Measurements from ENCODE around the gene ATN1.

ATN1 gene

GRCh38 chr12:6952863-6953441 lies 25.2 kb downstream of the ATN1 start:
- H3K4me3 ChIP-seq (ENCODE audit: low read depth, low read length), result no peak overlapping the region
- no peak for DNase-seq (ENCODE audit: low read depth)

GRCh38 chr12:6953442-6954315 lies 25.9 kb downstream of the ATN1 start:
- H3K4me3 ChIP-seq (ENCODE audit: low read depth, low read length), result no peak overlapping the region
- DNase-seq (ENCODE audit: low read depth), result no peak

- DNase-seq (ENCODE audit: low read depth), result no peak
- H3K4me3 ChIP-seq (ENCODE audit: low read depth, low read length), result no peak overlapping the region
These were observed 26.8 kb downstream of the ATN1 start for GRCh38 chr12:6954316-6955107.

GRCh38 chr12:6955108-6956020 lies 27.6 kb downstream of the ATN1 start:
- no peak overlapping the region for H3K4me3 ChIP-seq (ENCODE audit: low read depth, low read length)
- DNase-seq (ENCODE audit: low read depth), result no peak

- no peak overlapping the region for H3K4me3 ChIP-seq (ENCODE audit: low read depth, low read length)
- no peak for DNase-seq (ENCODE audit: low read depth)
These were observed 28.4 kb downstream of the ATN1 start for GRCh38 chr12:6956021-6956727.

- no peak overlapping the region for H3K4me3 ChIP-seq (ENCODE audit: low read depth, low read length)
These were observed 29.5 kb downstream of the ATN1 start for GRCh38 chr12:6957151-6957701.

GRCh38 chr12:6957741-6958608 lies 30.2 kb downstream of the ATN1 start:
- no peak for DNase-seq (ENCODE audit: low read depth)
- no peak overlapping the region for H3K4me3 ChIP-seq (ENCODE audit: low read depth, low read length)

More at GRCh38 chr12:6957151-6957701, 29.5 kb downstream of the ATN1 start:
- DNase-seq (ENCODE audit: low read depth), result no peak

- DNase-seq (ENCODE audit: low read depth), result no peak
- H3K4me3 ChIP-seq (ENCODE audit: low read depth, low read length), result no peak overlapping the region
These were observed 30.9 kb downstream of the ATN1 start for GRCh38 chr12:6958609-6959057.

- no peak overlapping the region for H3K4me3 ChIP-seq (ENCODE audit: low read depth, low read length)
- no peak for DNase-seq (ENCODE audit: low read depth)
These were observed 31.5 kb downstream of the ATN1 start for GRCh38 chr12:6959058-6959804.

- no peak for DNase-seq (ENCODE audit: low read depth)
- H3K4me3 ChIP-seq (ENCODE audit: low read depth, low read length), result no peak overlapping the region
These were observed 32.2 kb downstream of the ATN1 start for GRCh38 chr12:6959805-6960592.

- no peak overlapping the region for H3K4me3 ChIP-seq (ENCODE audit: low read depth, low read length)
- no peak for DNase-seq (ENCODE audit: low read depth)
These were observed 33.0 kb downstream of the ATN1 start for GRCh38 chr12:6960593-6961277.

GRCh38 chr12:6961278-6961694 lies 33.5 kb downstream of the ATN1 start:
- H3K4me3 ChIP-seq (ENCODE audit: low read depth, low read length), result peak overlapping the region; percentile 21
- DNase-seq (ENCODE audit: low read depth), result no peak

GRCh38 chr12:6961695-6962284 lies 34.0 kb downstream of the ATN1 start:
- DNase-seq (ENCODE audit: low read depth), result no peak
- H3K4me3 ChIP-seq (ENCODE audit: low read depth, low read length), result peak overlapping the region; percentile 21

GRCh38 chr12:6962285-6963015 lies 34.7 kb downstream of the ATN1 start:
- DNase-seq (ENCODE audit: low read depth), result no peak
- no peak overlapping the region for H3K4me3 ChIP-seq (ENCODE audit: low read depth, low read length)
